Inferior parietal cortex (tissue), 1 donor: Measurements from ENCODE around the gene ABCA4.

Experiments
- DNase-seq: peaks from one replicate; pipeline ENCODE4 v3.0.0-alpha.2; 2016; ENCODE audit errors: extremely low spot score

ABCA4 gene

GRCh38 chr1:94122201-94122970, 1.4 kb upstream of the ABCA4 start:
- DNase-seq = no peak

- DNase-seq = no peak
These were observed 468 bp upstream of the ABCA4 start for GRCh38 chr1:94121411-94121821.

- DNase-seq = no peak
These were observed 412 bp downstream of the ABCA4 start for GRCh38 chr1:94120570-94120901.

DNA sequence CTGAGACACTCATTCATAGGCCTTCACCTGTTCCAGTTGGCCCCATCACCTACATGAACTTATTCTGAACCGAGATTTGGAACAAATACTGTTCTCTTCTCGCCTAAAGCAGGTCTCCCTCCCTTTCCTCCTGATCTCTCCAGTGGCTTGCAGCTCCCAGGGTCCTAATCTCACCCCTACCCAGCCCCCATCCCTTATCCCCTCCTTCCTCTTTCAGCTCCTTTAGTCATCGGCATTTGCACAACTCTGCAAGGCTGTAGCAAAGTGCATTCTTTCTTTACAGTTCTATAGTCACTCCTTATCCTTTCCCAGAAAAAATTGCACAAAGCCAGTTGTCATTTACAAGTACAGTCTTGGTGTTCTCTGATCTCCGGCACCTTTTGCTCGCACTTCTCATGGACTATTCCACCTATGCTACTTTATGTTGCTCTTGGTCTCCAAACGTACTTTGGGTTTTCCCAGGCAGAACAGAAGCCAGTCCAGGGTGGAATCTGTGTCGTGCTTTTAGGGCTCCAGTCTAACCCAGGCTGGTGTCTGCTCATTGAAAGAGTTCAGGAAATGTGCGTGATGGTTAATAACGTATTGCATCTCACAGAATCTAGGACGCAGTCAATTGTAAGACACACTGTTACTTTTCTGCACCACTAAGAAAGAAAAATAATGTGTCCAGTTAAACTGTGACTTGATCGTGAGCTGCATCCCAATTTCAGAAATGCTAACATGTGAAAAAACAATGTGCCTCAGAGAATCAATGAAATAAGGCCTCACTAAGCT, 965 bp downstream of the ABCA4 start:
- DNase-seq = no peak

DNA sequence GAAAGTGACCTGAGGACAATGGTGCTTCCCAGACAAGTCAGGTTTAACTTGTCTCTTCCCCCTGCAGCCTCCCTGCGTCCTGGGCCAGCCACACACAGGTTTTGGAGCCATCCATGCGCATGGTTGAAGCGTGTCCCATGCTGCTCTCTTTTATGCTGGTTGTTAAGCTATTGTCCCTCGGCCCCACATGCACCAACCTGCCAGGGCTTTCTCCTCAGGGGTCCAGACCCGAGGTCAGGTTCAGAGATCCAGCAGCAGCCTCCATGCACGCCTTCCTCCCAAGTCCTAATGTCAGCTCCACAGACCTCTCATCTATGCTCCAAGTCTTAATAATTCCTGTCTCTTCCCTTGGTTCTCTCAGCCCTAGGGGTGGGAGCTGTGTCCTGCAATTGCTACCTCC, 1.6 kb downstream of the ABCA4 start:
- no peak for DNase-seq

DNA sequence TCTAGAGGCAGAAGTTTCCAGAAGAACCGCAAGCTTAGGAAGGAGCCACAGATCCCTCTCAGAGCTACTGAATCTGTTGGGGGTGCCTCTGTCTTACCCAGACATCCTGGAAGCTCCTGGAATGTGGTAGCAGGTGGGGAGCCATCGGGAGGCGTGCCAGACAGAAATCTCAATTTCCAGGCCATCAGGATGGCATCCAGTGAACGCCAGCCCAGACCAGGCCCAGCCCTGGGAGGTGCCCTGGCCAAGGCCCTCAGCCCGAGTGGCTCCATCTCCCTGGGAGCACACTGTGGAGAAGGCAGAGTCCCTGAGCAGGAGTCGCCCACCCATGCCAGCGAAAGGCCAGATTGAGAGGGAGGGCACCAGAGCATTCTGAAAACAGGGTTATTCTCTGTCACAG, 2.5 kb downstream of the ABCA4 start:
- DNase-seq = no peak

DNA sequence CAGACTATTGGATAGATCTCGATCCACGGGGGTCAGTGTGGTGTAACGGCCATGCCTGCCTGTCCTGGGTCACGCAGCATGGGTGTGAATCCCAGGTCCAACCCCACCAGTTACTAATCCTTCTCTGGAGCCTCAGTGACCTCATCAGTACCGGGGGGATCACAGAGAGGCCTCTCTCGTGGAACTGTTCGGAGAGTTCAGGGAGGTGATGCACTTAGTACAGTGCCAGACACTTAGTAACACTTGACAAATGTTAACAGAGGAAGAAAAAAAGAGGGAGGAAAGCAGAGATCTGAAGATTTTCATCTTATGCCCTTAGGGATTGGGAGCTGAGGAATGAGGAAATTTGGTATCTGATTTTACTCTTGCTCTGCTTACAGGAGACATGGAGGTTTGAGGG, 2.9 kb downstream of the ABCA4 start:
- no peak for DNase-seq

DNA sequence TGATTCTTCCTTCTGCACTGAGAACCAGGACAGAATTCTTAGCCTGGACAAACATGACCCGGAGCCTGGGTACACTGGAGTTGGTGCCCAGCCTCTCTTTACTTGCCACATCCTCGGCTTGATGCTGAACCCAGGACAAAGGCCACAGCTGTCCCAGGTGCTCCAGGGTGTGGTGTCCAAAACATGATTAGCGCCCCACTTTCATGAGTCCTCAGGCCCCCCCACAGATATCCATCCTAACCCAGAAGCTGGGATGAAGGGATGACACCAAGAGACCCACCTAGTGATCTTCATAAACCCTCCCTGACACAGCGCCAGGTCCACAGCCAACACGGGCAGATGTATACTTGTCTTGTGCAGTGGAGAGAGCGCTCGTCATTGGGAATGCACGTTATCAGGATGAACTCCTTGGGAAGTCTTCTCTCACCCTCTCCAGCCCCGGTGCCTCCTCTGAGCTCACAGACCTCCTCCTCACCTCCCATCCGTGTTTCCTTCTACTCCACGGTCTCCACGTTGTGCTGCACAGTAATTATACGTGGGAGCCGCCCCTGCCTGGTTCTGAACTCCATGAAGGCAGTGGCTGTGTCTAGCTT, 3.6 kb downstream of the ABCA4 start:
- no peak for DNase-seq

DNA sequence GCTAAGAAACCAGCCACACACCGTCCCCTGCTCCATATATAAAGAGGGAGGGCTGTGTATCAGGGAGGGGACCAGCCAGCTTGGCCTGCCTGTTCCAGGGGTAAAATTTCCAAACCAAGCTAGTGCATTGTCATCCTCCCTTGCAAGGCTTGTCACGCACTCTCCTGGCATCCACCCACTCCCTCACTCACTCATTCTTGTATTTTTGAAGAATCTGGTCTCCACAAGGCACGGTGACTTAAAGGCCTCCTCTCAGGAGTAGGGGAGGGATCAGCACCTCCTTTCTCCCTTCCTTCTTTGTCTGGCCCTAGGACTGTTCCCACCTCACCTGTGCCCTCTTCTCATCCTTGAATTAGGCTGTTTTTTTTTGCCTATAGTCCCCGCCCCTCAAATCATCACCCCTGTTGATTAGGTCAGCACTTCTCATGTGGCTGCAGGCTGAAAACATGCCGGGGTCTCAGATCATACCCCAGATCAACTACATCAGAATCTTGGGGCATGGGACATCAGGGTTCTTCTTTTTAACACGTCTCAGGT, 5.0 kb downstream of the ABCA4 start:
- no peak for DNase-seq

DNA sequence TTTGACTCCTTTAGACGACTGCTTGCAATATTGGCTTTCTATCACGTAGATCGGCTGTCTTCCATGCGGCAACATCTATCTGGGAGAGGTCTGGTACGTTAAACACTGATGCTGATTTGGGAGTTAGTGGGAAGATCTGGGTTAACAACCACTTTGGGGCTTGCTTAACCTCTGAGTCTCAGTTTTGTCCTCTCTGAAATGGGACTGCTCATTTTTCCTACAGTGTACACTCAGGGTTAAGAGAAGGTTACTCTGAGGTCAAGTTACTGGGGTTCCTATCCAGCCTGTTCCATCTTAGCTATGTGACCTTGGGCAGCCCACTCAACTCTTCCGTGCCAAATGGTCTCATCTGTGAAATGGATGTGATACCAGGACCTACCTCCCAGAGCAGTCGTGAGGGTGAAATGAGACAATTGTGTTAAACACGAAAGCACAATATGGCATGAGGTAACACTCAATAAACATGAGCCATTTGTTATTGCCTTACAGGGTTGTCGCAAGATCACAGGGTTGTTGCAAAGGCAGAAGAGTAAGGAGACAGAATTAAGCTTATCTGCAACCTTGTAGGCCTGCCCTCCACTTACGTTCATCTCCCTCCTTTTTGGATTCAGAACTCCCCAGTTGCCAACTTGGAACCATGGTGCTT, 5.6 kb downstream of the ABCA4 start:
- no peak for DNase-seq

DNA sequence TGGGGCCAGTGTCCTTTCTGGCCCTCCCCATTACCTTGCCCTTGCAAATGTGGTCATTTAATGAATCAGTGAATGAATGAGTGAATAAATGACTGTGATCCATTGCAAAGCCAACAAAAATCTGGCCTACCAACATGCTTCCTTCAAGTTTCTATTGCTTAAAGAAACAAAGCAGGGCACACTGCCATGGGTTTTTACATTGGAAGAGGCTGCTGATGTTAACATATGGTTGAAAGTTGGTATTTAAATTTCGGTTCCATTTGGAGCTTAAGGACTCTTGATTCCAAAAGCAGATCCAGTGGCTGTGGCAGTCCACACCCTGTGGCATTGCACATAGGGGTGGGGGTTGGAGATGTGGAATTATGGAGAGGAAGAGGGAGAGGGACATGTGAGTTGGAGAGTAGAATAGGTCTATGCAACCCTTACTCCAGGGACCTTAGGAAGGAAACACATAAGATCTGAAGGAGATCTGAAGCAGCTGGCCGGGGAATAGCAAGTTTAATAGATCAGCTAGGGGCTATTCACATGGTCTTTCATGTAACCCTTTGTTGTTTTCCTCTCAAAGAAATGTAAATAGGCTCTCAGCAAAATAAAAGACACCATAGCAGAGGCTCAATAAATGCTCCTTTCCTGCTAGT, 7.2 kb downstream of the ABCA4 start:
- no peak for DNase-seq

- no peak for DNase-seq
These were observed 9.1 kb downstream of the ABCA4 start for GRCh38 chr1:94111879-94112278.

- DNase-seq = no peak
These were observed 9.8 kb downstream of the ABCA4 start for GRCh38 chr1:94110946-94111740.

DNA sequence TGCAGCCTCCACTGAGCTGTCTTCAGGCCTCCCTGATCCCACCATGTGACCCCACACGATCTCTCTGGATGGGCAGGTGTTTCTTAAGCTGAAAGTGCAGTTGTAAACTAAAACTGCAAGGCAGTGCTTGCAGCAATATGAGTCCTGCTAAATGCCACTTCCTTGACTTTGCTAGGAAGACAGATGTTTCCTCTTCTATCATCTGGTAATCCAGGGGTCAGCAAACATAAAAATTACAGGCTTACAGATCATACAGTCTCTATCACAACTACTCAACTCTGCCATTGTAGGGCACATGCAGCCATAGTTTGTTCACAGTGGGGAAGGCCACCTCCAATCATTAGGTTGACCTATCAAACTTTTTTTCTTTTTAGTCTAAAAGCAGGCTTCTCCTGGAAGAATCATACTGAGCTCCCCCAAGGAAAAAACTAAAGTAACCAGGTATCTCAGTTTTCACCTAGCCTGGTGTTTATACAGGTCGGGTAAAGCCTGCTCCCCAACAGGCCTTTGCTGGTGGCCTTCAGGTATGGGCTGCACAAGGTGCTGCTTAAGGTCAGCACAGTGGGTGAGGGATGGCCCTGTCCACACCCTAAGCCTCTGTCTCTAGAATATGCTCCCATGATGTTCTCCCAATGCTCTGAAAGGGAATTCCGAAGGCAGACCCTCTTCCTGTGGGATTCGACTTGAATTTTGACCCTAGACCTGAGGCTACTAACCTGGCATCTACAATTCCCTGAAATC, 10.8 kb downstream of the ABCA4 start:
- no peak for DNase-seq

DNA sequence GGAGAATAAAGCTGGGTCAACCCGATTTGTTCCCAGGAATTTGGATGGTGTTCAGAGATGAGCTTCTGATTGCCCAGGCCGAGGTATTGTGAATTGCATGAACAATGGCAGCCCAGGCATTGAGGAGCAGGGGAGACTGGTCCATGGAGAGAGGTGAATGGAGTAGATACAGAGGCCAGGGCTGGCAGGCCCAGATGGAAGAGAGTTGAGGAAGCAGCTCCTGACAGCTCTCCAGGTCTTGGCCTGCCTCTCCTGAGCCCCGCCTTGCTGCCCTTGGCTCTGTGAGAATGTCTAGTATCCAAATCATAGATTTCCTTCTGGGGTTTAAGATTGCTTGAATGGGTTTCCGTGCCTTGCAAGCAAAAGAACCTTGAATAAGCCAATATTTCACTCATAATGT, 11.5 kb downstream of the ABCA4 start:
- DNase-seq = no peak

DNA sequence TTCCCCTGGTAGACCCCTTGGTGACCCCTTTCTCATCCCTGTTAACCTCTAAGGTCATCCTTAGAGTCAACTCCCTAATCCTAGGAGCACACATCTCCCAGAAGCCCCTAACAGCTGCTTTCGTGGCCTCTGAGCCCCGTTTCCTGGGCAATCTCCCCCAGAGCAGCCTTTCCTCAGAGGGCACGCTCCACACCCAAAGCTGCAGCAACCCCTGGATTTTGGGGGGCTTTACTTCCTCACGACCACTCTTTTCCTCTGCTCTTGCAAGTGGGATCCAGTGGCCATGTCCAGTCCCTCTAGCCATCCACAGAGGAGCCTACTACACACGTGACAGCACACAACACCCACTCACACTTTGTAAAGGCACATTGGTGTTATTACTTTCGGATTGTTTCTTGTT, 13.8 kb downstream of the ABCA4 start:
- no peak for DNase-seq

DNA sequence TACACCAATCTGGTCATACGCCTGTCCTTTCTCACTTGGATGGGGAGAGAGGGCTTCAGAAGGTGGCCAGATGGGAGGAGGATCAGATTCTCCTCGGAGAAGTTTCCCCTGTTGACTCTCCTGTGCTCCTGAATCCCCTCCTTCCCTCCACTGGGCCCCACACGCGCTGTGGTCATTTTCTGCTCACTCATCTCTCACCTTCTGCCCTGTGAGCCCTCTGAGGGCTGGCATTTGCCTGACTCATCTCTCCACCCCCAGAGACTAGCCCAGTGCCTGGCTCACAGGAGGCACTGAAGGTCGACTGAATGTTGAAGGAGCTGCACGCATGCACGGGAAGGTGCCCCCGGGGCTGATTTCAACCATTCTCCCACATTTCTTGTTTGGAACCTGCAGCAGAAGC, 14.2 kb downstream of the ABCA4 start:
- no peak for DNase-seq

DNA sequence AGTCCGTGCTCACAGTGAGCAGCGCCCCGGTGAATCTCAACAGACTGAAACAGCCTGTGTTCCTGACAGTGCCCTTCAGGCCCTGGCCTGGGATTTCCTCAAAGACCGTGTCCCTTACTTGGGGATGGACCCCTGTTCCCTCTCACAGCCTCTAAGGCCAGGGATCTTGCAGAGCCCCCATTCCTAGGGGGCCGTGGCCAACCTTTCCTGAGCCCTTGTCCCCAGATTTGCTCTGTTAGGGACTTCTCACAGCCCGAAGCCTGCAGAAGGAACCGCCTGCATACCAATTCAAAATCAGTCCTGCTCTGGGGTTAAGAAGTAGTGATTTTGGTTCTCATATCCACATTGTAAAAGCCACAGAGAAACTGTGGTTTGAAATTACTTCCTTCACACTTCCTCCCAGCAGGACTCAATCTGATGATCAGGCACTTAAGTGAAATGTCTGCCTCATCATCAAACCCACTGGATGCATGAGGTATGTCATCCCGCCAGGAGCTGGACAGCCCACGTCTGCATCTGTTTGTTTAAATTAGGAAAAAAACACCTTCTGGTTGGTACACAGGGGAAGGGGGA, 14.9 kb downstream of the ABCA4 start:
- no peak for DNase-seq

DNA sequence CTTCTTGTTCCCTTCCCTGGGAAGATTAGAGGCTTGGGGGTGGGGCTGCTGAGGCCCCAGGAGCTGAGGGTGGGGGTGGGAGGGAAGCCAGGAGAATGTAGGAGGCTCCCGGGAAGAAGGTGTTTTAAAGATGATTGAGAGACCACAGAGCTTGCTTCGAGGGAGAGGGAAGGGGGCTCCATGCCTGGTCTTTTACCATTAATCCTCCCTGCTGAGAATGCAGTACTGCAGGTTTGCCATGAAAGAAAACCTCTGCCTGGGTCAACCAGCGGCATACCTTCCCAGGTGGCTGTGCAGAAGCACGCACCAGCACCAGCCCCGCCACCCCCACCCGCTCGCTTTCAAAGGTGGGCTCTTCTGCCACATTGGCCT, 15.4 kb downstream of the ABCA4 start:
- DNase-seq = no peak
